Esophagus squamous epithelium (tissue), 4 donors: Measurements from ENCODE around the gene MSH2.

ENCODE experiments used
- CTCF ChIP-seq, 6 experiments: fragments of 450-650 bp in 4 of 6; fragments of 200-600 bp in 2 of 6; sonication (generic) in 2 of 6; IDR thresholded peaks; one replicate each; pipeline ENCODE4 v1.5.1; 2016 to 2019; ENCODE audit warnings: antibody characterized with exemption in 6 of 6, mild to moderate bottlenecking in 4 of 6, moderate library complexity in 4 of 6
- POLR2A ChIP-seq, 4 donors: fragments of 450-650 bp; IDR thresholded peaks; one replicate each; pipeline ENCODE4 v1.6.1; 2017; ENCODE audit warnings: antibody characterized with exemption in 4 of 4, mild to moderate bottlenecking in 4 of 4, moderate library complexity in 3 of 4

DNA sequence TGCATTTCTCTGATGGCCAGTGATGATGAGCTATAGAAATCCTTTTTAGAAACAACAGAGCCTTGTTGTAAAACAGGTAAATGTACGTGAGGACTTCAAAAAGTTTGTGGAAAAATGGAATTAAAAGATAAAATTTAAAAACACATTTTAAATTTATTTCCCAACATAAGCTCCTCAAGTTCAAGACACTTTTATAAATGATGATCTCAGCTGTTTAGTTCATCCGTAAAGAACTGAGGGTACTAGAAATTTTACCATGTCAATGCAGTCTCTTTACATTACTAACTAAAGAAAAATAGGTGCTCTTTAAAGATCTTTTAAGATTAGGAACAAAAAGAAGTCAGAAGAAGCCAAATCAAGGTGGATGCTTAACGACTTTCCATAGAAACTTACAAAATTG, 52.5 kb downstream of the MSH2 start:
- TF ChIP-seq CTCF (IDR thresholded peaks at IDR 0.05) (no peak), POLR2A (IDR thresholded peaks at IDR 0.05) (no peak)
